Dermis blood vessel endothelial cell (primary cell): ENCODE measurements around the gene RCN2. TPM values are rescaled to one million over a fixed set of nuclear protein-coding genes. Genes with fewer than 3 reads are reported as not detected.
"Not testable (repeated sequence)": the region's sequence is repeated elsewhere in the genome, so short reads cannot be mapped to it uniquely, and the experiment has no call there.

Source experiments
- DNase-seq: peaks from one replicate; pipeline ENCODE4 v3.0.0; 2010
- total RNA-seq: library from RNA; depleted of rRNA; stranded (reverse); fragments of >200 nt; gene quantifications from 2 replicates; pipeline ENCODE4 v1.2.3, GENCODE V29; 2014

Gene RCN2
- total RNA-seq, 1 donor from 2014 or later = 43.2 TPM

GRCh38 chr15:76932135-76932966 lies 802 bp downstream of the RCN2 start:
- DNase-seq = peak; percentile 29

DNA sequence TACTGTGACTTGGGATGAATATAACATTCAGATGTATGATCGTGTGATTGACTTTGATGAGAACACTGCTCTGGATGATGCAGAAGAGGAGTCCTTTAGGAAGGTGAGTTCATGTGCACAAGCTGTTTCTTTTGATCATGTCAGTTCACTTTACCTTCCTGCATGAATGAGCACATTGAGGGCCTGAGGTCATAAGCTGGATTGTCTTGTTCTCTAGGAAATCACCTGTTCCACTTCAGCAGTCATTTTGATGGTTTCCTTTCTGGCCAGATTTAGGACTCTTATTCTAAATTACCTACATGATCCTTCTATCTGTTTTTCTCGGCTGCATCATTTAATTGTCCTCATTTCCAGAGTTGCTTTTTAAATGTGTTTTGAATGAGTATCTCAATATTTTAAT lies 4.1 kb downstream of the RCN2 start:
- no peak for DNase-seq

GRCh38 chr15:76936671-76937070 lies 5.1 kb downstream of the RCN2 start:
- no peak for DNase-seq

DNA sequence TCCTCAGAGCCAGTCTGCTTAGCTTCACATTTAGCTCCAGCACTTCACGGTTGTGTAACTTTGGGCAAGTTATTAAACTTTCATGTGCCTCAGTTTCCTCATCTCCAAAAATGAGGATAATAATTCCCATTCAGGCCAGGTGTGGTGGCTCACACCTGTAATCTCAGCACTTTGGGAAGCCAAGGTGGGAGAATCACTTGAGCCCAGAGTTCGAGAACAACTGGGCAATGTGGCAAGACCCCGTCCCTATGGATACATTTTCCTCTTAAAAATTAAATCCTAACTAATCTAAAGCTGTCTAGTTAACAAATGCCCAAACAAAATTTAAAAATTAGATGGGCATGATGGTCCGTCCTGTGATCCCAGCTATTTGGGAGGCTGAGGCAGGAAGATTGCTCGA lies 7.2 kb downstream of the RCN2 start:
- DNase-seq = no peak

DNA sequence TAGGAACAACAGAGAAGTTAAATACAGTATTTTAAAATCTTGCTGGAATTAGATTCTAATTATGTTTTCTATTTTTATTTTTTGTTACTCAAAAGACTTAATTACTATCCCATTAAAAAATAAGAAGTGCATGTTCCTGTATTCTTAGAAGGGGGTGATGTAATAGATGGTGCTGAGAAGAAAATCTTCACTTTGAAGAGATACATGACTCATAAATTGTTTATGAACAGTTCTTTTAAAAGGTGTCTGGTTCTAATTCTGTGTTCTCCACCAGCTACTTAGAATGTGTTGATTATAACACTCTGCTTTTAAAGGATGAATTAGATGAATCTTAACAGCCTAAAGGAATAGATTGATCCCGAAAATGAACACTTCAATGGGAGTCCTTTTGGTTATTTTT lies 8.2 kb downstream of the RCN2 start:
- no peak for DNase-seq

- DNase-seq = no peak
Observed at GRCh38 chr15:76941636-76942035, 10.1 kb downstream of the RCN2 start.

GRCh38 chr15:76942331-76942730 lies 10.8 kb downstream of the RCN2 start:
- no peak for DNase-seq

DNA sequence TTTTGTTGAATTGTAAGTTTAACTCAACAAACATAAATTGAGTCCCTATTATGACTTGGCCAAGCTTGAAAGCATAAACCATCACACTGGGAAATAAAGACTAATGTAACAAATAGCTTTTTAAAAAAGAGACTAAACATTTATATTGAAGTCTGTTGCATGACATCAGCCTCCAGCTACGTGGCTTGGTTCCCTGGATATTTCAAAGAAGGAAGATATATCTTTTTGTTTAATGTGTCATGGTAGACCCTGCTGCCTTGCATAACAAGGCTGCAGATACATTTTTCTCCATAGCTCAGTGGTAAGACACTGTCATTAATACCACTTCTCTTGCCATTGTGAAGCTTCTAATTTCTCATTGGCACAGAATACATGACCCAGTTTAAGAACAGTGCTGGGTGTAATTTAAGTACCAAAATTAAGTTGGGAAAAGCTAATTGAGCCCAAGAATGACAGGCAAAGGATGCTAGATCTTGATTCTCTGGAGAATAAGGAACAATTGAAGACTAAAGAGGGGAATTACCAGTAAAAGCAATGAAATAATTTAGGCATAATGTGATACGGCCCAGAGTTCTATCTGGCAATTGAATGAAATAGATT lies 14.0 kb downstream of the RCN2 start:
- DNase-seq = no peak

GRCh38 chr15:76947454-76947853 lies 15.9 kb downstream of the RCN2 start:
- no peak for DNase-seq

- no peak for DNase-seq
Observed at GRCh38 chr15:76951220-76951619, 19.7 kb downstream of the RCN2 start.

DNA sequence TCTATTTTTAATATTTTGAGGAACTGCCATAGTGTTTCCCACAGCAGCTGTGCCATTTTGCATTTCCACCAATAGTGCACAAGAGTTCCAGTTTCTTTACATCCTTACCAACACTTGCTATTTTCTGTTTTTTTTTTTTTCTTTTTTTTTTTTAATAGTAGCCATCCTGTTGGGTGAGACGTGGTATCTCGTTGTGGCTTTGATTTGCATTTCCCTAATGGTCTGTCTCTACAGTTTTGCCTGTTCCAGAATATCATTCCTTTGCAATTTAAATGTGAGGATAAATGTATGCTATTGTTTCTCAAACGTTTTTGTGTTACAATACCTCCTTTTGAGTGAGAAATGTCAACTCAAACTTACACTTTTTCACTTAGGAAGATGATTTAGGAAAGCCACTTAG lies 22.4 kb downstream of the RCN2 start:
- no peak for DNase-seq

- no peak for DNase-seq
Observed at GRCh38 chr15:76954744-76955143, 23.2 kb downstream of the RCN2 start.

DNA sequence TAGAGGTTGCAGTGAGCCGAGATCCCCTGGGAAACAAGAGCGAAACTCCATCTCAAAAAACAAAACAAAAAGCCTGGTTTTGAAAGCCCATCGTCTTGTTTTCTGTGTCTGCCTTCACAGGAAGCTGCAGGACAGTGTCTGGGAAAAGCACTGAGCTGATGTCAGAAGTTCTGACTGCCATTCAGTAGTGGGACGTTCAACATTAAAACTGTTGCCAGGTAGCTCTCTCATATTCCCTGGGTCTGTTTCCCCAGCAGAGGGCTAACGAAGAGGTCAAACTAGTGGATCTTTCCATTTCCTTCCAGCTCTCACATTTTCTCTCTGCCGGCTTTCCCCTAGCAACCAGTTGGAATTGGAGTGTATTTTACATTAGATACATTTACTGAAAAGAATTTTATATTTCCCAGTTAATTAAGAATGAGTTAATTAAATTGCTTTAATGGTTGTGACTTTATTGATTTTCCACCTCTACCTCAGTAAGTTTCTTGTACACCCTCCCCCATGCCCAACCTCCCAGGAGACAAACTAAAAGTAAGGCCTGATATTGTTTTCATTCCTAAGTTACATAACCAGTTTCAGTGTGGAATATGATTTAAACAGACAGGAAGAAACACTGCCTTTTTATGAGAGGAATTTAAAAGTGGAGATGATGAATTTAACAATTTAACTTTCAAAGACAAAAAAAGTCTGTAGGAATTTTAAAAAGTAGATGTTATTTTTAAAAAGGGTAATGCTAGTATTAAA lies 29.9 kb downstream of the RCN2 start:
- peak; percentile 48 for DNase-seq

GRCh38 chr15:76962337-76963013 lies 30.9 kb downstream of the RCN2 start:
- no peak for DNase-seq

GRCh38 chr15:76963596-76963995 lies 32.0 kb downstream of the RCN2 start:
- DNase-seq = peak; percentile 6

GRCh38 chr15:76964157-76964556 lies 32.6 kb downstream of the RCN2 start:
- DNase-seq = peak; percentile 55

DNA sequence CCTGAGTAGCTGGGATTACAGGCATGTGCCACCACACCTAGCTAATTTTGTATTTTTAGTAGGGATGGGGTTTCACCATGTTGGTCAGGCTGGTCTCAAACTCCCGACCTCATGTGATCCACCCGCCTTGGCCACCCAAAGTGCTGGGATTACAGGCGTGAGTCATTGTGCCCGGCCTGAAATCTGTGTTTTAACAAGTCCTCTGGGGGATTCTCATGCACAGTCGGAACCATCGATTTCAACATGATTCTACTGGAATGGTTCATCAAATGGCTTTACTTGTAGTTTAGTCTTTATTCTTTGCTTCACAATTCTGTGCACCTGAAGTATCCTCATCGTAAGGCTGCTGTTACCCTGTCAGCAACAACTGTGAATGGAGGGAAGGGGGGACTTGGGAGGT lies 34.5 kb downstream of the RCN2 start:
- DNase-seq = not testable (repeated sequence)

DNA sequence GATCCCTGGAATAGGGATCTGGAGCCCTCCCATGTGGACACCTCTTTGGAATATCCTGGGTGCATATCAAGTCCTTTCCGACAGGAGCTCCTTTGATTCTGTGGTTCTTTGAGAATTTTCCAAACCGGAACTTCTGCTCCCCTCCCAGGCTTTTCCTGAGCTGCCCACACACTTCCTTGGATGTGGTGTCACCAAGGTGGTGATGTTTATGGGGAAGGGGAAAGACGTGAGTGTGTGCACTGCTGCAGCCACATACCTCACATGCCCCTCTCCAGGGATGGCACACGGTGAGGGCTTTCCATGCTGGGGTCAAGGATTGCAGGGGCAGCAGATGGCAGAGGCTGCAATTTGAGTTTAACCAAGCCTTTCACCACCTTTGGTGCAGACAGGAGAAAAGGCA lies 35.5 kb downstream of the RCN2 start:
- peak; percentile 77 for DNase-seq

DNA sequence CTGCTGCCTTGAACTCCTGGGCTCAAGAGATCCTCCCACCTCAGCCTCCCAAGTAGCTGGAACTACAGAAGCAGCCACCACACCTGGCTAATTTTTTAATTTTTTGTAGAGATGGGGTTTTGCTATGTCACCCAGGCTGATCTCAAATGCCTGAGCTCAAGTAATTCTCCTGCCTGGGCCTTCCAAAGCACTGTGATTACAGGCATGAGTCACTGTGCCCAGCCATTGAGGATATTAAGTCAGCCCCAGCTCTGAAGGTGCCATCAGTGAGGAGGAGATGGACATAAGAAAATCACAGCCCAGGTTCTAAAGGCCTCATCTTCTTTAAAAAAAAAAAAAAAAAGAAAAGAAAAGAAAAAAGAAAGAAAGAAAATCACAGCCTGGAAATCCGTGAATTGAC lies 36.8 kb downstream of the RCN2 start:
- peak; percentile 69 for DNase-seq

- peak; percentile 70 for DNase-seq
Observed at GRCh38 chr15:76972389-76973361, 41.1 kb downstream of the RCN2 start.

DNA sequence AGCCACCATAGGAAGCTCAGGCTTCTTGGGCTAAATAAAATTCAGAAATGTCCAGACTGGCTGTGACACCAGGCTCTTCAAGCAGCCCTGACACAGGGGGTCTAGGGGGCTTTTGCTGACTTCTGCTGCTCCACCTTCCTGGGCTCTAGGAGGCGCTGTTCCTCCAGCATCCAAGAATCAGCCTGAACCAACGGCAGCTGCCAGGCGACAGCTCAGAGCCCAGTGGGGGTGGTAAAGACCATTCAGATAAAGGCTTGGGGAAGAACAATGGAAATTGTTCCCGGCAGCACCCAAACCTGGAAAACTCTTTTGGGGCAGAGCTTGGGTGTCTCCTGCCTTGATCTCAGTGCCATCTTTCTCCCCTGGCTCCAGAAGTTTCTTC lies 41.8 kb downstream of the RCN2 start:
- DNase-seq = peak; percentile 84

DNA sequence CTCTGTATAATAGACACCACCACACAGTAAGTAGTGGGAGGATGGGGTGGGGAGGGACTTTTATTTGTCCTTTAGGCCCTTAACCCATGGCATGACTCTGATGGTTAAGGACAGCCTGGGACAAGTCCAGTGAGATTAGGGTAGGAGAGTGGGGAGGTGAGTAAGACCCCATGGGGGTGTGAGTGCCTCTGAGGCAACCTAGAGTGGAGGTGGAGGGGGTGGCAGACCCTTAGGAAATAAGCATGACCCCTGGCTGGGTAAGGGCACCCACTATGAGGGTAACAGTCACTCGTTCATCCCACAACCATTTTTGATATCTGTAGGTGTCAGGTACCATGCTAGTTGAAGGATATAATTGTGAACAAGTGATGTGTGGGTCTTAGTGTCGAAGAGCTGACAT lies 42.4 kb downstream of the RCN2 start:
- DNase-seq = no peak
